Kidney epithelial cell (primary cell): Measurements from ENCODE around the gene WBP2NL. TPM values are rescaled to one million over a fixed set of nuclear protein-coding genes. Genes with fewer than 3 reads are reported as not detected.

Experiments
- DNase-seq: peaks from one replicate; pipeline ENCODE4 v3.0.0-alpha.2; 2010; ENCODE audit warnings: low read depth
- H3K27me3 ChIP-seq: 2 replicates; pipeline ENCODE4 v1.6.0; 2011; ENCODE audit warnings: low read length; ENCODE audit not compliant: control insufficient read depth, insufficient read depth
- H3K36me3 ChIP-seq: 2 replicates; pipeline ENCODE4 v1.5.1; 2011; ENCODE audit warnings: low read length; ENCODE audit not compliant: control insufficient read depth, insufficient read depth
- H3K4me3 ChIP-seq: 2 replicates; pipeline ENCODE4 v1.5.1; 2011; ENCODE audit warnings: low read depth, mild to moderate bottlenecking, control low read depth, low read length
- CTCF ChIP-seq: IDR thresholded peaks from 2 replicates; pipeline ENCODE4 v1.5.1; 2011; ENCODE audit warnings: mild to moderate bottlenecking, moderate library complexity, low read length, control low read depth, inconsistent platforms; ENCODE audit not compliant: insufficient read depth, poor library complexity, severe bottlenecking
- total RNA-seq: library from RNA; depleted of rRNA; stranded (reverse); fragments of >200 nt; gene quantifications from 2 replicates; pipeline ENCODE4 v1.2.3, GENCODE V29; 2015

The WBP2NL gene
- total RNA-seq, 1 donor from 2014 or later: 2.6 TPM

- DNase-seq: no peak
- no peak for TF ChIP-seq CTCF
These were observed 54.2 kb downstream of the WBP2NL start for GRCh38 chr22:42052765-42053164.

GRCh38 chr22:42056757-42057511 lies 58.3 kb downstream of the WBP2NL start:
- H3K36me3 ChIP-seq: no peaks in the 10 kb centered on the region
- no peak for DNase-seq
- TF ChIP-seq CTCF: no peak
- no peak overlapping the region for H3K4me3 ChIP-seq
- H3K27me3 ChIP-seq: no peaks in the 10 kb centered on the region

More at GRCh38 chr22:42052765-42053164, 54.2 kb downstream of the WBP2NL start:
- Histone ChIP-seq H3K4me3 (no peak overlapping the region), H3K27me3 (no peaks in the 10 kb centered on the region), H3K36me3 (no peaks in the 10 kb centered on the region)

- no peak for DNase-seq
- Histone ChIP-seq H3K27me3 (no peaks in the 10 kb centered on the region), H3K4me3 (no peak overlapping the region), H3K36me3 (no peaks in the 10 kb centered on the region)
- no peak for TF ChIP-seq CTCF
These were observed 61.9 kb downstream of the WBP2NL start for GRCh38 chr22:42060489-42060888.

- no peak for DNase-seq
- H3K27me3 ChIP-seq: no peaks in the 10 kb centered on the region
- no peaks in the 10 kb centered on the region for H3K36me3 ChIP-seq
- no peak overlapping the region for H3K4me3 ChIP-seq
- no peak for TF ChIP-seq CTCF
These were observed 62.5 kb downstream of the WBP2NL start for GRCh38 chr22:42061041-42061440.

- no peak for DNase-seq
- no peak for TF ChIP-seq CTCF
- H3K27me3 ChIP-seq: no peaks in the 10 kb centered on the region
- no peak overlapping the region for H3K4me3 ChIP-seq
- no peaks in the 10 kb centered on the region for H3K36me3 ChIP-seq
These were observed 64.0 kb downstream of the WBP2NL start for GRCh38 chr22:42062506-42063170.
